Neural cell (in vitro differentiated cells): ENCODE data around the gene GPRC5A. TPM values are rescaled to one million over a fixed set of nuclear protein-coding genes. Genes with fewer than 3 reads are reported as not detected.

ENCODE experiments used
- H2AFZ ChIP-seq: fragments of 200-600, 300-800 bp; sonication (generic), shearing (Covaris generic); 2 replicates; pipeline ENCODE4 v1.6.0; 2014; ENCODE audit warnings: low read depth, mild to moderate bottlenecking, antibody characterized with exemption, low read length, moderate library complexity
- H3F3A ChIP-seq: fragments of 200-600 bp; shearing (Covaris generic); 2 replicates; pipeline ENCODE4 v1.6.1; 2016; ENCODE audit warnings: mild to moderate bottlenecking, moderate library complexity, mixed read lengths, antibody characterized with exemption, low read length; ENCODE audit not compliant: insufficient read depth, poor library complexity, severe bottlenecking
- H3K27ac ChIP-seq: fragments of 200-600, 300-800 bp; sonication (generic), shearing (Covaris generic); 2 replicates; pipeline ENCODE4 v1.5.1; 2014; ENCODE audit warnings: mild to moderate bottlenecking, low read length, moderate library complexity
- H3K27me3 ChIP-seq: fragments of 300-800, 200-600 bp; sonication (generic), shearing (Covaris generic); 2 replicates; pipeline ENCODE4 v1.6.0; 2014; ENCODE audit warnings: mild to moderate bottlenecking, low read depth, low read length, moderate library complexity; ENCODE audit not compliant: insufficient read depth
- H3K36me3 ChIP-seq: fragments of 300-800, 200-600 bp; sonication (generic), shearing (Covaris generic); 2 replicates; pipeline ENCODE4 v1.5.1; 2014; ENCODE audit warnings: mild to moderate bottlenecking, antibody characterized with exemption, low read length, moderate library complexity; ENCODE audit not compliant: insufficient read depth
- H3K4me2 ChIP-seq: fragments of 300-800, 200-600 bp; sonication (generic), shearing (Covaris generic); 2 replicates; pipeline ENCODE4 v1.6.0; 2014; ENCODE audit warnings: mild to moderate bottlenecking, low read length
- H3K4me3 ChIP-seq: fragments of 300-800, 200-600 bp; sonication (generic), shearing (Covaris generic); 2 replicates; pipeline ENCODE4 v1.5.1; 2014; ENCODE audit warnings: mild to moderate bottlenecking, low read length, moderate library complexity
- H3K79me2 ChIP-seq: fragments of 200-600 bp; shearing (Covaris generic); replicated peaks from 2 replicates; pipeline ENCODE4 v1.6.0; 2014; ENCODE audit warnings: mild to moderate bottlenecking, low read length, moderate library complexity; ENCODE audit not compliant: insufficient read depth
- H3K9ac ChIP-seq: fragments of 300-800, 200-600 bp; sonication (generic), shearing (Covaris generic); 2 replicates; pipeline ENCODE4 v1.6.1; 2016; ENCODE audit warnings: mild to moderate bottlenecking, low read length, mixed read lengths
- H3K9me2 ChIP-seq: fragments of 200-600 bp; shearing (Covaris generic); 2 replicates; pipeline ENCODE4 v1.6.1; 2016; ENCODE audit warnings: mild to moderate bottlenecking, low read length, mixed read lengths; ENCODE audit not compliant: insufficient read depth
- H3K9me3 ChIP-seq: fragments of 200-600, 300-800 bp; sonication (generic), shearing (Covaris generic); 2 replicates; pipeline ENCODE4 v1.6.1; 2016; ENCODE audit warnings: mild to moderate bottlenecking, mixed run types, low read length, moderate library complexity, mixed read lengths
- H4K20me1 ChIP-seq: fragments of 200-600 bp; shearing (Covaris generic); 2 replicates; pipeline ENCODE4 v1.6.1; 2016; ENCODE audit warnings: mild to moderate bottlenecking, mixed run types; ENCODE audit not compliant: insufficient read depth
- EP300 ChIP-seq: fragments of 450-650 bp; conservative IDR thresholded peaks from 2 replicates; pipeline ENCODE4 v1.6.1; 2014; ENCODE audit warnings: antibody characterized with exemption, mild to moderate bottlenecking, moderate library complexity; ENCODE audit not compliant: poor library complexity, severe bottlenecking
- EZH2 ChIP-seq: fragments of 200-600, 300-800 bp; shearing (Covaris generic), sonication (generic); IDR thresholded peaks from 2 replicates; pipeline ENCODE4 v1.6.1; 2014; ENCODE audit warnings: antibody characterized with exemption, low read length, borderline replicate concordance, mild to moderate bottlenecking; ENCODE audit not compliant: insufficient read depth, poor library complexity, severe bottlenecking
- MXI1 ChIP-seq: fragments of 450-650 bp; conservative IDR thresholded peaks from 2 replicates; pipeline ENCODE4 v1.6.1; 2014; ENCODE audit warnings: antibody characterized with exemption, mild to moderate bottlenecking; ENCODE audit not compliant: poor library complexity, severe bottlenecking
- POLR2AphosphoS5 ChIP-seq: IDR thresholded peaks from 2 replicates; pipeline ENCODE4 v1.6.1; 2012
- RAD21 ChIP-seq: fragments of 450-650 bp; conservative IDR thresholded peaks from 2 replicates; pipeline ENCODE4 v1.6.1; 2014; ENCODE audit warnings: antibody characterized with exemption, mild to moderate bottlenecking, moderate library complexity
- SMC3 ChIP-seq: fragments of 450-650 bp; conservative IDR thresholded peaks from 2 replicates; pipeline ENCODE4 v1.6.1; 2014; ENCODE audit warnings: antibody characterized with exemption, mild to moderate bottlenecking, moderate library complexity; ENCODE audit not compliant: poor library complexity
- TAF1 ChIP-seq: IDR thresholded peaks from 2 replicates; pipeline ENCODE4 v1.6.1; 2012; ENCODE audit warnings: low read depth
- polyA plus RNA-seq: library from polyadenylated mRNA; depleted of rRNA; stranded (reverse); fragments of >200 nt; gene quantifications from 2 replicates; pipeline ENCODE4 v1.2.3, GENCODE V29; 2014
- TF ChIP-seq, protein P1 (sequence below): fragments of 450-650 bp; IDR thresholded peaks from 2 replicates; pipeline ENCODE4 v1.5.1; 2014; ENCODE audit warnings: antibody characterized with exemption, mild to moderate bottlenecking, moderate library complexity; ENCODE audit not compliant: poor library complexity, severe bottlenecking
- TF ChIP-seq, protein P2 (sequence below): IDR thresholded peaks from 2 replicates; pipeline ENCODE4 v1.6.1; 2012; ENCODE audit warnings: borderline replicate concordance

GPRC5A gene
- polyA plus RNA-seq, 1 donor from 2014 or later, result 0.09 TPM

DNA sequence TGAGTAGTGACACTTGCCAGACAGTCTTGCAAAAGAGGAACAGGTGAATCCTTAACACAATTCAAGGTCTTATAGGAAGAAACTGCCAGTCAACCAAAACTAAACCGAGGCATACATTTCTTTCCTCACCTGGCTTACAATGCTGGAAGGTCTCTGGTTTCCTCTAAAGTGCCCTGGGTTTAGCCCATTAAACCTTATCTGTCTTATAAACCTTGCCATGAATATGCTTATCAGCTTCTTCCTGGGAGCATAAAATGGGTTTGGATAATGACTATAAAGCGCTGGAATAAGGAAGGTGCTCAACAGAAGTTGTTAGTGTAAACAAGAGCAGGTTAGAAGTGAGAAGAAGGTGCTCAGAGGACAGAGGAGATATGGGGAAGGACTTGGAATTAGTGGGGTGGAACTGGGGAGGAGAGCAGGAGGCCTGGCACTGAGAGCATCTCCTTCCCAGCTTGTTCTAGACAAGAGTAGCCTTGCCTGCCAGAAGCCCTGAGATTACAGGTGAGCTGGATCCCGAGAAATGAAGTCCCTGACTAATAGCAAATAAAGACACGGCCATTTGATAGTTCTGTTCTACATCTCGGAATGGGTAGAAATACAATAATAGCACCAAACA lies 14.1 kb upstream of the GPRC5A start:
- Histone ChIP-seq H3K9me2 (no peaks in the 10 kb centered on the region), H3K4me3 (no peak overlapping the region), H3F3A (no peaks in the 10 kb centered on the region), H3K79me2 (no peaks in the 10 kb centered on the region), H2AFZ (no peak overlapping the region), H4K20me1 (no peaks in the 10 kb centered on the region), H3K27me3 (no peaks in the 10 kb centered on the region), H3K27ac (no peak overlapping the region), H3K9ac (no peak overlapping the region), H3K9me3 (no peaks in the 10 kb centered on the region), H3K4me2 (no peak overlapping the region), H3K36me3 (no peaks in the 10 kb centered on the region)
- TF ChIP-seq MXI1 (no peak), EZH2 (no peak), RAD21 (no peak), EP300 (no peak), TAF1 (no peak), SMC3 (no peak), POLR2AphosphoS5 (no peak)
- TF ChIP-seq, protein P1, sequence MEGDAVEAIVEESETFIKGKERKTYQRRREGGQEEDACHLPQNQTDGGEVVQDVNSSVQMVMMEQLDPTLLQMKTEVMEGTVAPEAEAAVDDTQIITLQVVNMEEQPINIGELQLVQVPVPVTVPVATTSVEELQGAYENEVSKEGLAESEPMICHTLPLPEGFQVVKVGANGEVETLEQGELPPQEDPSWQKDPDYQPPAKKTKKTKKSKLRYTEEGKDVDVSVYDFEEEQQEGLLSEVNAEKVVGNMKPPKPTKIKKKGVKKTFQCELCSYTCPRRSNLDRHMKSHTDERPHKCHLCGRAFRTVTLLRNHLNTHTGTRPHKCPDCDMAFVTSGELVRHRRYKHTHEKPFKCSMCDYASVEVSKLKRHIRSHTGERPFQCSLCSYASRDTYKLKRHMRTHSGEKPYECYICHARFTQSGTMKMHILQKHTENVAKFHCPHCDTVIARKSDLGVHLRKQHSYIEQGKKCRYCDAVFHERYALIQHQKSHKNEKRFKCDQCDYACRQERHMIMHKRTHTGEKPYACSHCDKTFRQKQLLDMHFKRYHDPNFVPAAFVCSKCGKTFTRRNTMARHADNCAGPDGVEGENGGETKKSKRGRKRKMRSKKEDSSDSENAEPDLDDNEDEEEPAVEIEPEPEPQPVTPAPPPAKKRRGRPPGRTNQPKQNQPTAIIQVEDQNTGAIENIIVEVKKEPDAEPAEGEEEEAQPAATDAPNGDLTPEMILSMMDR, result no peak
- TF ChIP-seq, protein P2, sequence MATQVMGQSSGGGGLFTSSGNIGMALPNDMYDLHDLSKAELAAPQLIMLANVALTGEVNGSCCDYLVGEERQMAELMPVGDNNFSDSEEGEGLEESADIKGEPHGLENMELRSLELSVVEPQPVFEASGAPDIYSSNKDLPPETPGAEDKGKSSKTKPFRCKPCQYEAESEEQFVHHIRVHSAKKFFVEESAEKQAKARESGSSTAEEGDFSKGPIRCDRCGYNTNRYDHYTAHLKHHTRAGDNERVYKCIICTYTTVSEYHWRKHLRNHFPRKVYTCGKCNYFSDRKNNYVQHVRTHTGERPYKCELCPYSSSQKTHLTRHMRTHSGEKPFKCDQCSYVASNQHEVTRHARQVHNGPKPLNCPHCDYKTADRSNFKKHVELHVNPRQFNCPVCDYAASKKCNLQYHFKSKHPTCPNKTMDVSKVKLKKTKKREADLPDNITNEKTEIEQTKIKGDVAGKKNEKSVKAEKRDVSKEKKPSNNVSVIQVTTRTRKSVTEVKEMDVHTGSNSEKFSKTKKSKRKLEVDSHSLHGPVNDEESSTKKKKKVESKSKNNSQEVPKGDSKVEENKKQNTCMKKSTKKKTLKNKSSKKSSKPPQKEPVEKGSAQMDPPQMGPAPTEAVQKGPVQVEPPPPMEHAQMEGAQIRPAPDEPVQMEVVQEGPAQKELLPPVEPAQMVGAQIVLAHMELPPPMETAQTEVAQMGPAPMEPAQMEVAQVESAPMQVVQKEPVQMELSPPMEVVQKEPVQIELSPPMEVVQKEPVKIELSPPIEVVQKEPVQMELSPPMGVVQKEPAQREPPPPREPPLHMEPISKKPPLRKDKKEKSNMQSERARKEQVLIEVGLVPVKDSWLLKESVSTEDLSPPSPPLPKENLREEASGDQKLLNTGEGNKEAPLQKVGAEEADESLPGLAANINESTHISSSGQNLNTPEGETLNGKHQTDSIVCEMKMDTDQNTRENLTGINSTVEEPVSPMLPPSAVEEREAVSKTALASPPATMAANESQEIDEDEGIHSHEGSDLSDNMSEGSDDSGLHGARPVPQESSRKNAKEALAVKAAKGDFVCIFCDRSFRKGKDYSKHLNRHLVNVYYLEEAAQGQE, result no peak

DNA sequence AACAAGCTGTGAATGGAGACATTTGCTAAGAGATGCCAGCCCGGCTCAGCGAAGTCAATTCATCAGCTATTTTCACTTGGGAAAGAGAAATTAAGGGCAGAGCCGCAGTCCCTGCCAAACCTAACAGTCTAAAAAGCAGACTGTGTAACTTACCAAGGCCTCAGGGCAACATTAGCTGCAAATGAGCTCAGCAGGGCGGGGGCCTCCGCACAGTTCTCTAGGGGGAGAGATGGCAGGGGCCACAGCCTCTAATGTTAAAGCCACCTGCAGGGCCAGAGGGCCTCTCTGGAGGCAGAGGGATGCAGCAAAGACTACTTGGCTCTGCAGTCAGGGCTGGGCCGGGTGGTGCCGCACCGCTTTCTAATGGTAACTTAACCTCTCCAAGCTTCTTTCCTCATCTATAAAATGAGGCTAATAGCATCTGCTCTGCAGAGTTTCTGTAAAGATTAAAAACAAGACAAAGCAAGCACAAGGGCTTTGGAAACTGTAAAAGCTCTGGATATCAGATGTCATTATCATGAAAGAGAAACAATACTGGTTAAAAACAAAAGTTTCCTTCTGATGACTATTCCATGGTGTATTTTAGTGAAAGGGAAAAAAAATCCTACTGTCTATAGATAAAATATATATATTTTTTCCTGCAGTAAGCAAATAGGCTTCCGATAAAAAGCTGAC lies 13.4 kb upstream of the GPRC5A start:
- Histone ChIP-seq H3K36me3 (no peaks in the 10 kb centered on the region), H3K9me3 (no peaks in the 10 kb centered on the region), H3K27me3 (no peaks in the 10 kb centered on the region), H3F3A (no peaks in the 10 kb centered on the region), H3K4me3 (no peak overlapping the region), H3K4me2 (no peak overlapping the region), H3K79me2 (no peaks in the 10 kb centered on the region), H3K9ac (no peak overlapping the region), H3K9me2 (no peaks in the 10 kb centered on the region), H4K20me1 (no peaks in the 10 kb centered on the region), H3K27ac (no peak overlapping the region), H2AFZ (no peak overlapping the region)
- TF ChIP-seq EP300, result no peak
- no peak for TF ChIP-seq EZH2
- TF ChIP-seq MXI1, result no peak
- TF ChIP-seq, protein P2, result no peak
- no peak for TF ChIP-seq SMC3
- TF ChIP-seq, protein P1, result no peak
- no peak for TF ChIP-seq RAD21
- TF ChIP-seq TAF1, result no peak
- no peak for TF ChIP-seq POLR2AphosphoS5
